IMR-90 (cell line): Measurements from ENCODE around the gene ANKFN1. TPM values are rescaled to one million over a fixed set of nuclear protein-coding genes. Genes with fewer than 3 reads are reported as not detected.

ENCODE experiments used
- ATAC-seq: fragments of 200-7000 bp; cut with Tn5 transposase; 2 replicates; pipeline ENCODE4 v1.9.1; 2020; ENCODE audit warnings: low read depth, mild to moderate bottlenecking, moderate library complexity
- BruUV-seq: library from RNA; stranded (reverse); fragments of 400-500 nt; replicated peaks from 2 replicates; lab custom pipeline; 2021; lab: Mats Ljungman, UMichigan
- CTCF ChIA-PET: fragments of 300-600 bp; formaldehyde crosslinking; extraction: SDS; loops from one replicate; lab custom pipeline; 2021; ENCODE audit warnings: antibody characterized with exemption; lab: Yijun Ruan, JAX
- POLR2A ChIA-PET: fragments of 300-600 bp; sonication (Branson Sonifier 250); formaldehyde crosslinking; loops from one replicate; lab custom pipeline; 2022; ENCODE audit warnings: antibody characterized with exemption; ENCODE audit not compliant: unreplicated experiment; lab: Charles Lee
- DNase-seq: peaks from one replicate; pipeline ENCODE4 v3.0.0; 2013
- H2AFZ ChIP-seq: replicated peaks from 2 replicates; pipeline ENCODE3; 2013; ENCODE audit warnings: low read length, mild to moderate bottlenecking; ENCODE audit not compliant: poor library complexity
- H2AK5ac ChIP-seq: 2 replicates; pipeline ENCODE4 v1.6.1; 2013; ENCODE audit warnings: low read depth, low read length, inconsistent platforms
- H2AK9ac ChIP-seq: replicated peaks from 2 replicates; pipeline ENCODE3; 2013; ENCODE audit warnings: mild to moderate bottlenecking, low read depth, low read length, moderate library complexity; ENCODE audit not compliant: poor library complexity
- H2BK120ac ChIP-seq: 2 replicates; pipeline ENCODE4 v1.6.1; 2013; ENCODE audit warnings: low read depth, low read length, inconsistent platforms
- H2BK15ac ChIP-seq: 3 replicates; pipeline ENCODE4 v1.6.1; 2013; ENCODE audit warnings: low read depth, low read length, inconsistent platforms
- H2BK20ac ChIP-seq: 2 replicates; pipeline ENCODE4 v1.6.1; 2013; ENCODE audit warnings: low read depth, mild to moderate bottlenecking, inconsistent platforms, low read length, moderate library complexity
- H2BK5ac ChIP-seq: 2 replicates; pipeline ENCODE4 v1.6.1; 2013; ENCODE audit warnings: mild to moderate bottlenecking, low read depth, low read length, inconsistent platforms; ENCODE audit not compliant: poor library complexity, severe bottlenecking
- H3K14ac ChIP-seq: replicated peaks from 2 replicates; pipeline ENCODE4 v1.6.1; 2013; ENCODE audit warnings: low read depth, low read length, inconsistent platforms
- H3K18ac ChIP-seq: 2 replicates; pipeline ENCODE4 v1.6.1; 2013; ENCODE audit warnings: low read depth, low read length, control low read depth
- H3K23ac ChIP-seq: 2 replicates; pipeline ENCODE4 v1.6.1; 2013; ENCODE audit warnings: low read depth, low read length, inconsistent platforms
- H3K27ac ChIP-seq: 2 replicates; pipeline ENCODE4 v1.5.1; 2013; ENCODE audit warnings: mild to moderate bottlenecking, control low read depth, low read length; ENCODE audit not compliant: insufficient read depth
- H3K27me3 ChIP-seq: 2 replicates; pipeline ENCODE4 v1.6.1; 2013; ENCODE audit warnings: low read length; ENCODE audit not compliant: control insufficient read depth, insufficient read depth
- H3K36me3 ChIP-seq: 2 replicates; pipeline ENCODE4 v1.6.1; 2013; ENCODE audit warnings: low read length, mixed read lengths; ENCODE audit not compliant: control insufficient read depth, insufficient read depth
- H3K4ac ChIP-seq: 2 replicates; pipeline ENCODE4 v1.6.1; 2013; ENCODE audit warnings: low read depth, low read length, inconsistent platforms
- H3K4me1 ChIP-seq: 2 replicates; pipeline ENCODE4 v1.6.1; 2013; ENCODE audit warnings: low read length, mixed read lengths; ENCODE audit not compliant: control insufficient read depth, insufficient read depth
- H3K4me2 ChIP-seq: 2 replicates; pipeline ENCODE4 v1.6.1; 2013; ENCODE audit warnings: low read depth, mild to moderate bottlenecking, control low read depth, low read length, moderate library complexity
- H3K4me3 ChIP-seq: 2 replicates; pipeline ENCODE4 v1.5.1; 2013; ENCODE audit warnings: low read depth, mild to moderate bottlenecking, control low read depth, low read length, moderate library complexity; ENCODE audit not compliant: insufficient read depth
- H3K56ac ChIP-seq: 2 replicates; pipeline ENCODE4 v1.6.1; 2013; ENCODE audit warnings: low read length, inconsistent platforms; ENCODE audit not compliant: insufficient read depth; ENCODE audit errors: extremely low read depth
- H3K79me1 ChIP-seq, 2 experiments: 2 replicates each; pipeline ENCODE4 v1.6.1; 2013; ENCODE audit warnings: low read length in 2 of 2, inconsistent platforms in 1 of 2, low read depth in 1 of 2
- H3K9ac ChIP-seq: 2 replicates; pipeline ENCODE4 v1.6.1; 2013; ENCODE audit warnings: low read depth, low read length, control low read depth
- H3K9me1 ChIP-seq: 2 replicates; pipeline ENCODE4 v1.6.1; 2013; ENCODE audit warnings: low read length, inconsistent platforms; ENCODE audit not compliant: insufficient read depth
- H3K9me3 ChIP-seq: 2 replicates; pipeline ENCODE4 v1.6.1; 2013; ENCODE audit warnings: low read length; ENCODE audit not compliant: control insufficient read depth, insufficient read depth
- H4K20me1 ChIP-seq: 2 replicates; pipeline ENCODE4 v1.6.1; 2013; ENCODE audit warnings: low read length, inconsistent platforms; ENCODE audit not compliant: insufficient read depth
- H4K5ac ChIP-seq: 2 replicates; pipeline ENCODE4 v1.6.1; 2013; ENCODE audit warnings: mild to moderate bottlenecking, low read depth, low read length, control low read depth
- H4K8ac ChIP-seq, 2 experiments: 2 replicates each; pipeline ENCODE4 v1.6.1; 2013; ENCODE audit warnings: low read depth in 2 of 2, low read length in 2 of 2, control low read depth in 1 of 2, inconsistent platforms in 1 of 2
- H4K91ac ChIP-seq: 2 replicates; pipeline ENCODE4 v1.6.1; 2013; ENCODE audit warnings: low read depth, low read length, inconsistent platforms; ENCODE audit not compliant: insufficient read depth
- CTCF ChIP-seq: conservative IDR thresholded peaks from 2 replicates; pipeline ENCODE4 v1.5.1; 2012; ENCODE audit warnings: mild to moderate bottlenecking, low read depth, low read length, improper control_type of control experiment
- MAFK ChIP-seq: IDR thresholded peaks from 2 replicates; pipeline ENCODE4 v1.6.1; 2012; ENCODE audit warnings: low read depth, low read length, improper control_type of control experiment
- RCOR1 ChIP-seq: IDR thresholded peaks from 2 replicates; pipeline ENCODE4 v1.6.1; 2012; ENCODE audit warnings: mild to moderate bottlenecking, low read length, improper control_type of control experiment; ENCODE audit not compliant: insufficient replicate concordance
- WGBS, 2 experiments: methylation state at CpG; one replicate each; pipeline versions ENCODE4 v1.1.5 to v1.1.7; 2013; ENCODE audit warnings: missing lambda C conversion rate in 2 of 2; ENCODE audit not compliant: insufficient read length in 1 of 2; ENCODE audit errors: extremely low coverage in 2 of 2; 5-methylcytosine and 5-hydroxymethylcytosine counted together
- dilution Hi-C: fragments of 300-500 bp; cut with HindIII; formaldehyde crosslinking; loops from one replicate; pipeline ENCODE4 v1.14.3; 2018; ENCODE audit warnings: low sequenced_read_pairs; ENCODE audit not compliant: unreplicated experiment
- in situ Hi-C: fragments of 300-500 bp; cut with MboI; formaldehyde crosslinking; loops from 3 replicates; pipeline ENCODE4 v1.14.3; 2019; ENCODE audit warnings: low sequenced_read_pairs, inconsistent platforms, mixed read lengths
- intact Hi-C: fragments of 100-400 bp; cut with micrococcal nuclease; formaldehyde crosslinking; loops from 2 replicates; pipeline ENCODE4 v1.10.0; 2022
- polyA plus RNA-seq, 3 experiments: library from polyadenylated mRNA; depleted of rRNA; stranded (reverse); fragments of >200 nt; gene quantifications; 2 replicates each; pipeline ENCODE4 v1.2.3, GENCODE V29; 2012; ENCODE audit warnings: low replicate concordance in 1 of 3
- total RNA-seq: library from RNA; depleted of rRNA; stranded (reverse); fragments of >200 nt; gene quantifications from 2 replicates; pipeline ENCODE4 v1.2.3, GENCODE V29; 2012

The ANKFN1 gene
- total and polyA plus RNA-seq, 2 of the 4 experiments (the other 2 are of a cell fraction), result not detected

- BruUV-seq, result no TSS peak
- ChIA-PET CTCF (no interaction called here), POLR2A (no interaction called here)
- intact Hi-C loops, result no loop called here
- Histone ChIP-seq H4K5ac (no peak overlapping the region), H2AK5ac (no peak overlapping the region), H3K27me3 (no peaks in the 10 kb centered on the region; the same call in 1 of the 2 replicates), H3K36me3 (no peaks in the 10 kb centered on the region), H2BK5ac (no peak overlapping the region), H4K8ac (no peak overlapping the region), H3K4me3 (no peak overlapping the region), H3K79me1 (no peaks in the 10 kb centered on the region), H4K20me1 (no peaks in the 10 kb centered on the region), H3K4me1 (no peaks in the 10 kb centered on the region), H2BK15ac (no peak overlapping the region), H2BK120ac (no peak overlapping the region), H2BK20ac (no peak overlapping the region), H2AFZ (no peak overlapping the region), H3K4me2 (no peak overlapping the region), H3K56ac (no peak overlapping the region), H3K4ac (no peak overlapping the region), H4K91ac (no peak overlapping the region), H3K9ac (no peak overlapping the region), H3K27ac (no peak overlapping the region), H3K9me3 (no peaks in the 10 kb centered on the region), H2AK9ac (no peak overlapping the region), H3K9me1 (no peaks in the 10 kb centered on the region), H3K14ac (no peak overlapping the region), H3K23ac (no peak overlapping the region), H3K18ac (no peak overlapping the region)
- no peak for TF ChIP-seq RCOR1
- no peak for TF ChIP-seq CTCF
- TF ChIP-seq MAFK, result no peak
- 0% methylated on average over 1 of the region's 2 CpGs; no CpG with 5 or more reads in 1 of the 2 experiments for WGBS, 2 experiments
- DNase-seq (no peak), ATAC-seq (no peak)
- in situ Hi-C loops, result no loop called here
- dilution Hi-C loops, result no loop called here
Observed at GRCh38 chr17:56545106-56545505, 391.8 kb downstream of the ANKFN1 start.
